ENCODE results near the gene TANGO2.

The TANGO2 gene

GRCh38 chr22:20016734-20017621, 3.9 kb upstream of the TANGO2 start, which contains the start of gene ARVCF:
ARVCF (minus strand) TSS chr22:20016823; CDS start chr22:19990794, 26,029 bp downstream.
- peak within 1 kb of the TSS; percentile 55 for H3K4me3 ChIP-seq (ENCODE audit: low read depth, low read length)
- TF ChIP-seq POLR2A (IDR thresholded peaks at IDR 0.05; ENCODE audit: extremely low read depth, insufficient read length) (no peak), MYC (IDR thresholded peaks at IDR 0.05; ENCODE audit: low read depth, low read length) (no peak)
- TF ChIP-seq, protein P1, sequence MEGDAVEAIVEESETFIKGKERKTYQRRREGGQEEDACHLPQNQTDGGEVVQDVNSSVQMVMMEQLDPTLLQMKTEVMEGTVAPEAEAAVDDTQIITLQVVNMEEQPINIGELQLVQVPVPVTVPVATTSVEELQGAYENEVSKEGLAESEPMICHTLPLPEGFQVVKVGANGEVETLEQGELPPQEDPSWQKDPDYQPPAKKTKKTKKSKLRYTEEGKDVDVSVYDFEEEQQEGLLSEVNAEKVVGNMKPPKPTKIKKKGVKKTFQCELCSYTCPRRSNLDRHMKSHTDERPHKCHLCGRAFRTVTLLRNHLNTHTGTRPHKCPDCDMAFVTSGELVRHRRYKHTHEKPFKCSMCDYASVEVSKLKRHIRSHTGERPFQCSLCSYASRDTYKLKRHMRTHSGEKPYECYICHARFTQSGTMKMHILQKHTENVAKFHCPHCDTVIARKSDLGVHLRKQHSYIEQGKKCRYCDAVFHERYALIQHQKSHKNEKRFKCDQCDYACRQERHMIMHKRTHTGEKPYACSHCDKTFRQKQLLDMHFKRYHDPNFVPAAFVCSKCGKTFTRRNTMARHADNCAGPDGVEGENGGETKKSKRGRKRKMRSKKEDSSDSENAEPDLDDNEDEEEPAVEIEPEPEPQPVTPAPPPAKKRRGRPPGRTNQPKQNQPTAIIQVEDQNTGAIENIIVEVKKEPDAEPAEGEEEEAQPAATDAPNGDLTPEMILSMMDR (IDR thresholded peaks at IDR 0.05; ENCODE audit: low read depth, low read length), result no peak
- TF ChIP-seq, protein P2, sequence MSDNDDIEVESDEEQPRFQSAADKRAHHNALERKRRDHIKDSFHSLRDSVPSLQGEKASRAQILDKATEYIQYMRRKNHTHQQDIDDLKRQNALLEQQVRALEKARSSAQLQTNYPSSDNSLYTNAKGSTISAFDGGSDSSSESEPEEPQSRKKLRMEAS (IDR thresholded peaks at IDR 0.05; ENCODE audit: low read depth, low read length), result no peak
- peak; percentile 87 for DNase-seq (ENCODE audit: low read depth)

- no peak overlapping the region for H3K4me3 ChIP-seq (ENCODE audit: low read depth, low read length)
- no peak for DNase-seq (ENCODE audit: low read depth)
- TF ChIP-seq, protein P1 (IDR thresholded peaks at IDR 0.05; ENCODE audit: low read depth, low read length), result no peak
- TF ChIP-seq POLR2A (IDR thresholded peaks at IDR 0.05; ENCODE audit: extremely low read depth, insufficient read length), result no peak
- TF ChIP-seq, protein P2 (IDR thresholded peaks at IDR 0.05; ENCODE audit: low read depth, low read length), result no peak
- no peak for TF ChIP-seq MYC (IDR thresholded peaks at IDR 0.05; ENCODE audit: low read depth, low read length)
Observed at GRCh38 chr22:20017622-20017958, 3.3 kb upstream of the TANGO2 start.

- H3K4me3 ChIP-seq (ENCODE audit: low read depth, low read length), result no peak overlapping the region
- no peak for TF ChIP-seq POLR2A (IDR thresholded peaks at IDR 0.05; ENCODE audit: extremely low read depth, insufficient read length)
- TF ChIP-seq, protein P1 (IDR thresholded peaks at IDR 0.05; ENCODE audit: low read depth, low read length), result no peak
- TF ChIP-seq, protein P2 (IDR thresholded peaks at IDR 0.05; ENCODE audit: low read depth, low read length), result no peak
- TF ChIP-seq MYC (IDR thresholded peaks at IDR 0.05; ENCODE audit: low read depth, low read length), result no peak
- DNase-seq (ENCODE audit: low read depth), result no peak
Observed at GRCh38 chr22:20018001-20018400, 2.9 kb upstream of the TANGO2 start.

GRCh38 chr22:20019661-20020532, 1.0 kb upstream of the TANGO2 start:
- TF ChIP-seq, protein P1 (IDR thresholded peaks at IDR 0.05; ENCODE audit: low read depth, low read length), result no peak
- TF ChIP-seq, protein P2 (IDR thresholded peaks at IDR 0.05; ENCODE audit: low read depth, low read length), result no peak
- TF ChIP-seq MYC (IDR thresholded peaks at IDR 0.05; ENCODE audit: low read depth, low read length) (no peak), POLR2A (IDR thresholded peaks at IDR 0.05; ENCODE audit: extremely low read depth, insufficient read length) (no peak)
- no peak overlapping the region for H3K4me3 ChIP-seq (ENCODE audit: low read depth, low read length)
- no peak for DNase-seq (ENCODE audit: low read depth)

- DNase-seq (ENCODE audit: low read depth), result peak; percentile 33
- TF ChIP-seq MYC (IDR thresholded peaks at IDR 0.05; ENCODE audit: low read depth, low read length) (no peak), POLR2A (IDR thresholded peaks at IDR 0.05; ENCODE audit: extremely low read depth, insufficient read length) (no peak)
- TF ChIP-seq, protein P1 (IDR thresholded peaks at IDR 0.05; ENCODE audit: low read depth, low read length), result no peak
- TF ChIP-seq, protein P2 (IDR thresholded peaks at IDR 0.05; ENCODE audit: low read depth, low read length), result no peak
Observed at GRCh38 chr22:20021196-20022181, 579 bp downstream of the TANGO2 start.

More at GRCh38 chr22:20021196-20022181, 579 bp downstream of the TANGO2 start:
- H3K4me3 ChIP-seq (ENCODE audit: low read depth, low read length), result peak overlapping the region; percentile 81

All from NB4 (cell line).